GM19351 (cell line): ENCODE data around the gene HOXA5.
A peak's percentile ranks its signal among the peaks of the same experiment; 100 is the strongest.

Experiments used
- ATAC-seq: cut with Tn5 transposase; IDR thresholded peaks from one replicate; pipeline ENCODE4 v1.9.1; 2021; ENCODE audit warnings: mild to moderate bottlenecking, moderate library complexity; ENCODE audit not compliant: unreplicated experiment

HOXA5 gene

DNA sequence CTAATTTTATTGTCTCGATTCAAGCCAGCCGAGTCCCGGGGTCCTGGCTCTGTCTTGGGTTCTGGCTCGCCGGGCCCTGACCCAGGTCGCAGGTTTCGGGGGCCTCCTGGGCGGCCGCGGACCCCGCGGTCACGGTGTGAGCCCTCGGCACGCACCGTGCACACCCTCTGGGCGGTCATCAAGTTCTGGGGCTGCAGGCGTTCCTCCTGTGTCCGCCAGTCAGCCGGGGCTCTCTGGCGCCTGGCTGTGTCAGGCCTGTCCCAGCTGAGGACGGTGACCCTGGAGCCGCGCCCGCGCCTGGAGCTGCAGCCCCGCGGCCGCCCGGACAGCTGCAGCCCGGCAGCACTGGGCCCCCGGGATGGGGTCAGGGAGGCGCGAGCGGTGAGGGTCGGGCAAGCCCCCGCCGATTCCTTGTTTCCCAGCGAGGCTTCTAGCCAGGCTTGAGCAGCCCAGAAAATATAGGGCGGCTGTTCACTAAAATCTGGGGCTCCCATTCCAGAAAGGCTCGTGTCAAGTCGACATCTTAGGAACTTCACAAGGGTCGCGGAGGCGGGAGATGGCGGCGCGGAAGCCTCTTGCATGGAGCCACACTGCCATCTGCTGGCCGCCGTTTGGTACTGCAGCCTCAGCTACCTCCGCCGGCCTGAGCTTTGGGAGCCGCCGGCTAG is 17.2 kb upstream of the HOXA5 start:
- ATAC-seq: peak; percentile 45

GRCh38 chr7:27160145-27160545 is 16.7 kb upstream of the HOXA5 start:
- ATAC-seq: no peak

- no peak for ATAC-seq
Observed at GRCh38 chr7:27159266-27160144, 16.0 kb upstream of the HOXA5 start.

- ATAC-seq: no peak
Observed at GRCh38 chr7:27158436-27159265, 15.2 kb upstream of the HOXA5 start.

DNA sequence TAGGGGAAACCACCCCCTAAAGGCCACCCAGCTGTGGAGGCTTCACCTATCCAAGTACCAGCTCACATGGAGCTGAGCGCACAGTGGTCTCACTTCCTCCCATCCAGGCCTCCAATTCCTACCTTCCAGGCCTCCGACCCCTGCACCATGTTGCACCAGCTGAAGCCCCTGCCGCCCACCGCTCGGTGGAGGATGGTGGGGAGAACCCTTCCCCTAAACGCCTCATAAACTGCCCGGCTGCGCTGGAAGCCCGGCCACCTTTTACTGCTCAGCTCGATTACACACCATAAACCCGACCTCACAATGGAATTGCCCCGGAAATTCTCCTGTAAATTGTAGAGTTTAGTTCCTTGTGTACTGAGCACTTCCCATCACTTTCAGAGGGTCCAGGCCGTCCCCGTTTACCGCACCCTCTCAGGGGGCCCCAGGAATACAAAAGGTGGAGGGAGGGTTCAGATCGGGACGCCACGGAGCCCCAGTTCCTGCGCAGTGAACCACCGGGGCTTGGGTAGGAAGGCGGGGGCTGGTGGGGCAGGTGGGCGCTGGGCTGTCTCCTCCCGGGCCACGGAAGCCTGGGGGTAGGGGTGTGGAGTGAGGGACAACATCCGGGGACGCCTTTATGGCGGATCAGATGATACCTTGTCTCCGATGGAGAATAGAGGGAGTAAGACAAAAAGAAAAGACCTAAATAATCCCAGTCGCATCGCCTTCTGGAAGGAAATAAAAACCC is 14.4 kb upstream of the HOXA5 start:
- no peak for ATAC-seq

GRCh38 chr7:27156916-27157701 is 13.6 kb upstream of the HOXA5 start:
- ATAC-seq: no peak

- no peak for ATAC-seq
Observed at GRCh38 chr7:27156508-27156898, 13.0 kb upstream of the HOXA5 start, which contains the start of gene HOXA7. Gene HOXA7, minus strand, starts transcription at chr7:27156675. Its CDS starts 130 bp downstream, at chr7:27156545.

DNA sequence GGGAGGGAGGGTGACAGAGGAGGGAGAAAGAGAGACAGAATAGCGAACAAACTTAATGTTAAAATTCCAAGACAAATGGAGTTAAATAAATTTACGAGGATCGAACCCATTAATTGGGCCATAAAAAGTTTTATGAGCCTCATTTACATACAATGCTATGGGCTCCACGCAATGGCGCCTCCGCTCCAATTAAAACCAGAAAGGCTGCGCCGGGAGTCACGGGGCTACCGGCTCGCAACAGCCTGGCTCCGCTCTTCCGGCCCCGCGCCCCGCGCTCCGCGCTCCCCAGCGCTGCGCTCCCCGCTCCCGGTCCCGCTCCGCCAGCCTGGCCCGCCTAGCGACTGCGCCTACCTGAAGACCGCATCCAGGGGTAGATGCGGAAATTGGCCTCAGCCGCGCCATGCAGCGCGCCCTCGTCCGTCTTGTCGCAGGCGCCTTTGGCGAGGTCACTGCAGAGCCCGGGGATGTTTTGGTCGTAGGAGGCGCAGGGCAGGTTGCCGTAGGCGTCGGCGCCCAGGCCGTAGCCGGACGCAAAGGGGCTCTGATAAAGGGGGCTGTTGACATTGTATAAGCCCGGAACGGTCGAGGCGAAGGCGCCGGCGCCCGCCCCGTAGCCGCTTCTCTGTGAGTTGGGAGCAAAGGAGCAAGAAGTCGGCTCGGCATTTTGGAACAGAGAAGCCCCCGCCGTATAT is 12.5 kb upstream of the HOXA5 start:
- no peak for ATAC-seq

- ATAC-seq: no peak
Observed at GRCh38 chr7:27154901-27155815, 11.7 kb upstream of the HOXA5 start.

DNA sequence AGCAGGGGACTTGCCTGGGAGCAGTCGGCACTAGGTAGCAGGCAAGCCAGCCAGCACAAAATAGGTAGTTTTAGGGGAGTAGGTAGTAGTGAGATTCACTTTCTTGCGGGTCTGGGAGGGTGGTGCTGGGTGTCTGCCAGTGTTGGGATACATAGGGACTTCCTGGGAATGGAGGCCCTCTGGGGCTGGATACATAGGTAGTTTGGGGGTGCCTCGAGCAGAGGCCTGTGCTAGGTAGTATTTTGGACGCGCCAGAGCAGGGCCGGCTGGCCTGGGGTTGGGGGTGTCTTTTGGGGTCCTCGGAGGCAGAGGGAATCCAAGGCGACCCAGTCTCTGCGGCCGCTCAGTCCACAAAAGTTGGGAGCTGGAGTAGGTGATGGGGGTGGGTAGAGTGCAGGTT is 10.9 kb upstream of the HOXA5 start:
- ATAC-seq: no peak

DNA sequence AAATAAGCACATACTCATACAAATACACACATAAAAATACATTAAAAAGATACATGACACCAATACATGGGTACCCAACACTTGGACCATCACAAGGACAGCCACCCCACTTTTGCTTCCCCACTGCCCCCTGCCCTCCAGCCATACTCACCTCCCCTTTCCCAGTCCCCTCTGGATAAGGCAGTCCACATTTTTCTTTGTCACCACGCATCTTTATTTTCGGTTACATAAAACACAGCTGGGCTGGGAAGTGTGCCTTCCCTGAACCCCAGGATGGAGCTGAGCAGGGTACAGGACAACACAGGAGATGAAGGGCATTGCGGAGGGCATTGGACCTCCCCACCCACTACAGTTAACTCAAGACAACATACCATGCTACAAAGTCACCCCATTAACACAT is 10.0 kb upstream of the HOXA5 start:
- ATAC-seq: no peak

GRCh38 chr7:27152816-27153442 is 9.4 kb upstream of the HOXA5 start:
- ATAC-seq: no peak

GRCh38 chr7:27151931-27152815 is 8.7 kb upstream of the HOXA5 start, which contains the start of gene HOXA3:
Gene HOXA3, minus strand, starts transcription at chr7:27152583. Its CDS starts 41,943 bp downstream, at chr7:27110640.
- no peak for ATAC-seq

- no peak for ATAC-seq
Observed at GRCh38 chr7:27151341-27151930, 8.0 kb upstream of the HOXA5 start.

DNA sequence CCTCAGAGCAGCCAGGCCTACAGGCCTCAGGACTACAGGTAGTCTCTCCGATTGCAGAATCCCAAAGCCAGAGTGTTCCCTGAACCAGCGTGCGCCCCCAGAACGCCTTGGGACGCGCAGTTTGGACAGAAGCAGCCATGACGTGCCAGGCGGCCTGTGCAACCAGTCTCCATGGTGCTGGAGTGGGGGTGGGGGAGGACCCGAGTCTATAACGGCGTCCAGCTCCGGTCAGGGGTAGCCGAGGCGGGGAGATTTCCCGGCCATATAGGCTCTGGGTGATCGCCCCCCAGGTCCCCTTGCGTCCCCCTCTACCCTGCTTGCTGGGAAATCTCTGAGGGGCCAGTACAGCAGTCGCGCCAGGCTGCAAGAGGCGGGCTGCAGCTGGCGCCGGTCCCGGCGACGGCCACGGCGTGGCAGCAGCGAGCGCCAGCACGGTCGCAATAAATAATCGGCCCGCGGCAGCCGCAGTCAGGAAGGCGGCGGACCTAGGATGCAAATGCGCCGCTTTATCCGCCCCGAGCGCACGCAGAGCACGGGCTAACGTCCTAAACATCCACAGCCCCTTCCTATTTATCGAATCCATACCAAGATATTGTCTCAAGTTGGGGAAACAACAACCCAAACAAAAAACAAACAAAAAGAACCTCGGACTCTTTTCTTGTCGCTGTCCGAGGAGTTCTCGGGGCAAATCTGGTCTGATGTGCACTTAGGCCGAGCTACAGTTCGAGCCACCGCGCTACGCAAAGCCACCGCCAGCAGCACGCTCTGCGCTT is 7.3 kb upstream of the HOXA5 start:
- ATAC-seq: peak; percentile 90
